Measurements from ENCODE around the gene SUGCT.

SUGCT gene

GRCh38 chr7:40299097-40299496, 164.3 kb downstream of the SUGCT start:
- no peak overlapping the region for H3K4me3 ChIP-seq
- H3K27ac ChIP-seq, result no peak overlapping the region
- DNase-seq (ENCODE audit: low spot score), result no peak
- no peak for TF ChIP-seq CTCF (IDR thresholded peaks at IDR 0.05)

GRCh38 chr7:40300146-40300670, 165.4 kb downstream of the SUGCT start:
- no peak for DNase-seq (ENCODE audit: low spot score)
- Histone ChIP-seq H3K4me3 (no peak overlapping the region), H3K27ac (no peak overlapping the region)
- TF ChIP-seq CTCF (IDR thresholded peaks at IDR 0.05), result no peak

- DNase-seq (ENCODE audit: low spot score), result no peak
- Histone ChIP-seq H3K27ac (peak overlapping the region in 1 of 2 donors; percentile 28), H3K4me3 (no peak overlapping the region)
- TF ChIP-seq CTCF (IDR thresholded peaks at IDR 0.05), result no peak
Observed at GRCh38 chr7:40301486-40302068, 166.8 kb downstream of the SUGCT start.

GRCh38 chr7:40303996-40304395, 169.2 kb downstream of the SUGCT start:
- H3K4me3 ChIP-seq, result no peak overlapping the region
- no peak for TF ChIP-seq CTCF (IDR thresholded peaks at IDR 0.05)
- no peak for DNase-seq (ENCODE audit: low spot score)
- no peak overlapping the region for H3K27ac ChIP-seq

- TF ChIP-seq CTCF (IDR thresholded peaks at IDR 0.05), result no peak
- Histone ChIP-seq H3K4me3 (no peak overlapping the region), H3K27ac (no peak overlapping the region)
- DNase-seq (ENCODE audit: low spot score), result no peak
Observed at GRCh38 chr7:40305229-40305628, 170.4 kb downstream of the SUGCT start.

GRCh38 chr7:40306025-40306424, 171.2 kb downstream of the SUGCT start:
- Histone ChIP-seq H3K27ac (no peak overlapping the region), H3K4me3 (no peak overlapping the region)
- DNase-seq (ENCODE audit: low spot score), result no peak
- no peak for TF ChIP-seq CTCF (IDR thresholded peaks at IDR 0.05)

- no peak for TF ChIP-seq CTCF (IDR thresholded peaks at IDR 0.05)
- H3K4me3 ChIP-seq, result no peak overlapping the region
- no peak for DNase-seq (ENCODE audit: low spot score)
- H3K27ac ChIP-seq, result no peak overlapping the region
Observed at GRCh38 chr7:40306596-40306995, 171.8 kb downstream of the SUGCT start.

All from coronary artery (tissue), 2 donors.